Measurements from ENCODE around the gene SLC29A2. TPM values are rescaled to one million over a fixed set of nuclear protein-coding genes. Genes with fewer than 3 reads are reported as not detected.
A peak's percentile ranks its signal among the peaks of the same experiment; 100 is the strongest.
"Not testable (repeated sequence)": the region's sequence is repeated elsewhere in the genome, so short reads cannot be mapped to it uniquely, and the experiment has no call there.

Gene SLC29A2
- polyA plus RNA-seq, 2 donors, result 4.7 to 7.8 TPM

- Histone ChIP-seq H3K36me3 (ENCODE audit: control insufficient read depth in 2 of 2, insufficient read depth in 2 of 2, low read length in 1 of 2) (peaks cover 0 to 7% of the 10 kb centered on the region in 2 donors), H3K27me3 (ENCODE audit: control insufficient read depth in 1 of 2, insufficient read depth in 2 of 2, low read length in 2 of 2) (no peaks in the 10 kb centered on the region), H3K4me1 (ENCODE audit: control insufficient read depth in 2 of 2, insufficient read depth in 2 of 2, low read length in 1 of 2) (peaks cover 3 to 4% of the 10 kb centered on the region in 2 donors), H3K4me3 (ENCODE audit: low read depth in 1 of 2, low read length in 2 of 2) (no peak overlapping the region), H3K9me3 (ENCODE audit: control insufficient read depth in 2 of 2, insufficient read depth in 1 of 2, low read depth in 1 of 2, low read length in 1 of 2) (no peaks in the 10 kb centered on the region), H3K27ac (ENCODE audit: low read depth in 2 of 2, low read length in 1 of 2) (no peak overlapping the region)
- WGBS, 2 donors, result 65 to 73% methylated on average over 3 of the region's 3 CpGs
These were observed 11.9 kb downstream of the SLC29A2 start for GRCh38 chr11:66359662-66360087.

DNA sequence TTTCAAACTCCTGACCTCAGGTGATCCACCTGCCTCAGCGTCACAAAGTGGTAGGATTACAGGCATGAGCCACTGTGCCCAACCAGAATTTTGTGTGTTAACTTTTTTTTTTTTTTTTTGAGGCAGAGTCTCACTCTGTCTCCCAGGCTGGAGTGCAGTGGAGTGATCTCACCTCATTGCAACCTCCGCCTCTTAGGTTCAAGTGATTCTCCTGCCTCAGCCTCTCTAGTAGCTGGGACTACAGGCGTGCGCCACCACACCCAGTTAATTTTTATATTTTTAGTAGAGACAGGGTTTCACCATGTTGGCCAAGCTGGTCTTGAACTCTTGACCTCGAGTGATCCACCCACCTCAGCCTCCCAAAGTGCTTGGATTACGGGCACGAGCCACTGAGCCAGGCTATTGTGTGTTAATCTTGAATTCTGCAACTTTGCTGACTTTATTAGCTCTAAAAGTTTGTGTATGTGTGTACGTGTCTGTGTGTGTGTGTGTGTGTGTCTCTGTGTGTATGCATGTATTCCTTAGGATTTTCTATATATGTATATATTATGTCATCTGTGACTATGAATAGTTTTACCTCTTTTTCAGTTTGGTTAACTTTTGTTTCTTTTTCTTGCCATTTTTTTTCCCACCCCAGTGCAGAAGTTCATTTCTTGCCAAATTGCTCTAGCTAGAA lies 20.9 kb downstream of the SLC29A2 start:
- peaks cover 3 to 16% of the 10 kb centered on the region in 2 donors for H3K4me1 ChIP-seq (ENCODE audit: control insufficient read depth in 2 of 2, insufficient read depth in 2 of 2, low read length in 1 of 2)
- WGBS, 2 donors, result 74 to 87% methylated on average over 8 of the region's 8 CpGs
- not testable (repeated sequence) for H3K27ac ChIP-seq (ENCODE audit: low read depth in 2 of 2, low read length in 1 of 2)

GRCh38 chr11:66349084-66349386 lies 22.5 kb downstream of the SLC29A2 start:
- Histone ChIP-seq H3K4me3 (ENCODE audit: low read depth in 1 of 2, low read length in 2 of 2) (no peak overlapping the region), H3K9me3 (ENCODE audit: control insufficient read depth in 2 of 2, insufficient read depth in 1 of 2, low read depth in 1 of 2, low read length in 1 of 2) (no peaks in the 10 kb centered on the region), H3K36me3 (ENCODE audit: control insufficient read depth in 2 of 2, insufficient read depth in 2 of 2, low read length in 1 of 2) (no peaks in the 10 kb centered on the region), H3K27me3 (ENCODE audit: control insufficient read depth in 1 of 2, insufficient read depth in 2 of 2, low read length in 2 of 2) (no peaks in the 10 kb centered on the region), H3K27ac (ENCODE audit: low read depth in 2 of 2, low read length in 1 of 2) (no peak overlapping the region), H3K4me1 (ENCODE audit: control insufficient read depth in 2 of 2, insufficient read depth in 2 of 2, low read length in 1 of 2) (peaks cover 3 to 18% of the 10 kb centered on the region in 2 donors)
- WGBS, 2 donors, result 31 to 53% methylated on average over 2 of the region's 2 CpGs

More for the DNA sequence above, 20.9 kb downstream of the SLC29A2 start:
- not testable (repeated sequence) for H3K4me3 ChIP-seq (ENCODE audit: low read depth in 1 of 2, low read length in 2 of 2); H3K9me3 ChIP-seq (ENCODE audit: control insufficient read depth in 2 of 2, insufficient read depth in 1 of 2, low read depth in 1 of 2, low read length in 1 of 2); H3K36me3 ChIP-seq (ENCODE audit: control insufficient read depth in 2 of 2, insufficient read depth in 2 of 2, low read length in 1 of 2); H3K27me3 ChIP-seq (ENCODE audit: control insufficient read depth in 1 of 2, insufficient read depth in 2 of 2, low read length in 2 of 2)

- 0 to 1% methylated on average over 60 to 101 of the region's 101 CpGs for WGBS, 2 donors
- peaks cover 3 to 18% of the 10 kb centered on the region in 2 donors for H3K4me1 ChIP-seq (ENCODE audit: control insufficient read depth in 2 of 2, insufficient read depth in 2 of 2, low read length in 1 of 2)
- H3K27me3 ChIP-seq (ENCODE audit: control insufficient read depth in 1 of 2, insufficient read depth in 2 of 2, low read length in 2 of 2), result no peaks in the 10 kb centered on the region
- peak within 1 kb of the TSS; percentile 80 to 85 for H3K4me3 ChIP-seq (ENCODE audit: low read depth in 1 of 2, low read length in 2 of 2)
- no peaks in the 10 kb centered on the region for H3K36me3 ChIP-seq (ENCODE audit: control insufficient read depth in 2 of 2, insufficient read depth in 2 of 2, low read length in 1 of 2)
- no peaks in the 10 kb centered on the region for H3K9me3 ChIP-seq (ENCODE audit: control insufficient read depth in 2 of 2, insufficient read depth in 1 of 2, low read depth in 1 of 2, low read length in 1 of 2)
- peak within 1 kb of the TSS; percentile 81 to 93 for H3K27ac ChIP-seq (ENCODE audit: low read depth in 2 of 2, low read length in 1 of 2)
These were observed 23.9 kb downstream of the SLC29A2 start, which contains the start of gene B4GAT1 for GRCh38 chr11:66347425-66348276. TSS of gene B4GAT1 (minus strand) at chr11:66347629. CDS start at chr11:66347545, 84 bp downstream.

- Histone ChIP-seq H3K27ac (ENCODE audit: low read depth in 2 of 2, low read length in 1 of 2) (peak overlapping the region; percentile 81 to 93), H3K9me3 (ENCODE audit: control insufficient read depth in 2 of 2, insufficient read depth in 1 of 2, low read depth in 1 of 2, low read length in 1 of 2) (no peaks in the 10 kb centered on the region), H3K36me3 (ENCODE audit: control insufficient read depth in 2 of 2, insufficient read depth in 2 of 2, low read length in 1 of 2) (peaks cover 0 to 2% of the 10 kb centered on the region in 2 donors), H3K4me1 (ENCODE audit: control insufficient read depth in 2 of 2, insufficient read depth in 2 of 2, low read length in 1 of 2) (peaks cover 3 to 18% of the 10 kb centered on the region in 2 donors), H3K27me3 (ENCODE audit: control insufficient read depth in 1 of 2, insufficient read depth in 2 of 2, low read length in 2 of 2) (no peaks in the 10 kb centered on the region), H3K4me3 (ENCODE audit: low read depth in 1 of 2, low read length in 2 of 2) (peak overlapping the region; percentile 80 to 85)
- 20 to 23% methylated on average over 67 to 68 of the region's 68 CpGs for WGBS, 2 donors
These were observed 24.8 kb downstream of the SLC29A2 start for GRCh38 chr11:66346476-66347424.

- Histone ChIP-seq H3K27ac (ENCODE audit: low read depth in 2 of 2, low read length in 1 of 2) (peak overlapping the region; percentile 53 to 71), H3K36me3 (ENCODE audit: control insufficient read depth in 2 of 2, insufficient read depth in 2 of 2, low read length in 1 of 2) (peaks cover 0 to 17% of the 10 kb centered on the region in 2 donors), H3K4me1 (ENCODE audit: control insufficient read depth in 2 of 2, insufficient read depth in 2 of 2, low read length in 1 of 2) (peaks cover 3 to 18% of the 10 kb centered on the region in 2 donors), H3K9me3 (ENCODE audit: control insufficient read depth in 2 of 2, insufficient read depth in 1 of 2, low read depth in 1 of 2, low read length in 1 of 2) (no peaks in the 10 kb centered on the region), H3K27me3 (ENCODE audit: control insufficient read depth in 1 of 2, insufficient read depth in 2 of 2, low read length in 2 of 2) (no peaks in the 10 kb centered on the region), H3K4me3 (ENCODE audit: low read depth in 1 of 2, low read length in 2 of 2) (peak overlapping the region; percentile 77 to 87)
- 3% methylated on average over 7 of the region's 7 CpGs for WGBS, 2 donors
These were observed 26.3 kb downstream of the SLC29A2 start for GRCh38 chr11:66345316-66345649.

- 0% methylated on average over 51 to 59 of the region's 59 CpGs for WGBS, 2 donors
- H3K9me3 ChIP-seq (ENCODE audit: control insufficient read depth in 2 of 2, insufficient read depth in 1 of 2, low read depth in 1 of 2, low read length in 1 of 2), result no peaks in the 10 kb centered on the region
- peaks cover 0 to 22% of the 10 kb centered on the region in 2 donors for H3K36me3 ChIP-seq (ENCODE audit: control insufficient read depth in 2 of 2, insufficient read depth in 2 of 2, low read length in 1 of 2)
- peaks cover 3 to 18% of the 10 kb centered on the region in 2 donors for H3K4me1 ChIP-seq (ENCODE audit: control insufficient read depth in 2 of 2, insufficient read depth in 2 of 2, low read length in 1 of 2)
- H3K27me3 ChIP-seq (ENCODE audit: control insufficient read depth in 1 of 2, insufficient read depth in 2 of 2, low read length in 2 of 2), result no peaks in the 10 kb centered on the region
- peak within 1 kb of the TSS; percentile 77 to 87 for H3K4me3 ChIP-seq (ENCODE audit: low read depth in 1 of 2, low read length in 2 of 2)
- peak within 1 kb of the TSS; percentile 71 to 77 for H3K27ac ChIP-seq (ENCODE audit: low read depth in 2 of 2, low read length in 1 of 2)
These were observed 26.8 kb downstream of the SLC29A2 start, which contains the start of gene BRMS1 for GRCh38 chr11:66344550-66345315. TSS of gene BRMS1 (minus strand) at chr11:66345104. CDS start at chr11:66342234, 2,870 bp downstream.

- peaks cover 0 to 28% of the 10 kb centered on the region in 2 donors for H3K36me3 ChIP-seq (ENCODE audit: control insufficient read depth in 2 of 2, insufficient read depth in 2 of 2, low read length in 1 of 2)
- H3K4me1 ChIP-seq (ENCODE audit: control insufficient read depth in 2 of 2, insufficient read depth in 2 of 2, low read length in 1 of 2), result peaks cover 7 to 27% of the 10 kb centered on the region in 2 donors
- H3K4me3 ChIP-seq (ENCODE audit: low read depth in 1 of 2, low read length in 2 of 2), result no peak overlapping the region
- no peaks in the 10 kb centered on the region for H3K27me3 ChIP-seq (ENCODE audit: control insufficient read depth in 1 of 2, insufficient read depth in 2 of 2, low read length in 2 of 2)
- H3K27ac ChIP-seq (ENCODE audit: low read depth in 2 of 2, low read length in 1 of 2), result no peak overlapping the region
- 84 to 86% methylated on average over 8 of the region's 8 CpGs for WGBS, 2 donors
- H3K9me3 ChIP-seq (ENCODE audit: control insufficient read depth in 2 of 2, insufficient read depth in 1 of 2, low read depth in 1 of 2, low read length in 1 of 2), result no peaks in the 10 kb centered on the region
These were observed 28.4 kb downstream of the SLC29A2 start for GRCh38 chr11:66343176-66343575.

Measured in esophagus (tissue), 2 donors.